ENCODE data around the gene IFT122. TPM values are rescaled to one million over a fixed set of nuclear protein-coding genes. Genes with fewer than 3 reads are reported as not detected.
"Not testable (repeated sequence)": the region's sequence is repeated elsewhere in the genome, so short reads cannot be mapped to it uniquely, and the experiment has no call there.

The IFT122 gene
- total RNA-seq, 1 donor from 2014 or later = 42.3 TPM

- no peaks in the 10 kb centered on the region for H3K27me3 ChIP-seq (ENCODE audit: control insufficient read depth in 3 of 3, insufficient read depth in 3 of 3, low read length in 3 of 3)
- peaks cover 9 to 13% (median 11%) of the 10 kb centered on the region in 3 donors for H3K4me1 ChIP-seq (ENCODE audit: control insufficient read depth in 3 of 3, insufficient read depth in 3 of 3, low read length in 3 of 3)
- no peak overlapping the region for H3K9ac ChIP-seq (ENCODE audit: low read depth in 1 of 3, low read length in 3 of 3)
- H3K36me3 ChIP-seq (ENCODE audit: control insufficient read depth in 3 of 3, insufficient read depth in 3 of 3, low read length in 3 of 3) = no peaks in the 10 kb centered on the region
- H3K4me3 ChIP-seq (ENCODE audit: low read length in 3 of 3) = no peak overlapping the region
- H3K9me3 ChIP-seq (ENCODE audit: control insufficient read depth in 3 of 3, low read length in 3 of 3) = no peaks in the 10 kb centered on the region
- H3K27ac ChIP-seq (ENCODE audit: low read depth, low read length) = no peak overlapping the region
Measured at GRCh38 chr3:129402616-129403015, 37.4 kb upstream of the IFT122 start.

- Histone ChIP-seq H3K4me1 (ENCODE audit: control insufficient read depth in 3 of 3, insufficient read depth in 3 of 3, low read length in 3 of 3) (peaks cover 4 to 9% (median 5%) of the 10 kb centered on the region in 3 donors), H3K27ac (ENCODE audit: low read depth, low read length) (no peak overlapping the region), H3K36me3 (ENCODE audit: control insufficient read depth in 3 of 3, insufficient read depth in 3 of 3, low read length in 3 of 3) (no peaks in the 10 kb centered on the region), H3K9ac (ENCODE audit: low read depth in 1 of 3, low read length in 3 of 3) (no peak overlapping the region), H3K27me3 (ENCODE audit: control insufficient read depth in 3 of 3, insufficient read depth in 3 of 3, low read length in 3 of 3) (no peaks in the 10 kb centered on the region), H3K4me3 (ENCODE audit: low read length in 3 of 3) (no peak overlapping the region), H3K9me3 (ENCODE audit: control insufficient read depth in 3 of 3, low read length in 3 of 3) (no peaks in the 10 kb centered on the region)
Measured at GRCh38 chr3:129403450-129403849, 36.6 kb upstream of the IFT122 start.

GRCh38 chr3:129404130-129404529, 35.9 kb upstream of the IFT122 start:
- Histone ChIP-seq H3K4me3 (ENCODE audit: low read length in 3 of 3) (no peak overlapping the region), H3K4me1 (ENCODE audit: control insufficient read depth in 3 of 3, insufficient read depth in 3 of 3, low read length in 3 of 3) (peaks cover 0 to 6% (median 0%) of the 10 kb centered on the region in 3 donors), H3K27ac (ENCODE audit: low read depth, low read length) (no peak overlapping the region), H3K27me3 (ENCODE audit: control insufficient read depth in 3 of 3, insufficient read depth in 3 of 3, low read length in 3 of 3) (no peaks in the 10 kb centered on the region), H3K9me3 (ENCODE audit: control insufficient read depth in 3 of 3, low read length in 3 of 3) (no peaks in the 10 kb centered on the region), H3K9ac (ENCODE audit: low read depth in 1 of 3, low read length in 3 of 3) (no peak overlapping the region), H3K36me3 (ENCODE audit: control insufficient read depth in 3 of 3, insufficient read depth in 3 of 3, low read length in 3 of 3) (no peaks in the 10 kb centered on the region)

GRCh38 chr3:129404610-129405009, 35.4 kb upstream of the IFT122 start:
- Histone ChIP-seq H3K27me3 (ENCODE audit: control insufficient read depth in 3 of 3, insufficient read depth in 3 of 3, low read length in 3 of 3) (no peaks in the 10 kb centered on the region), H3K9me3 (ENCODE audit: control insufficient read depth in 3 of 3, low read length in 3 of 3) (no peaks in the 10 kb centered on the region), H3K4me3 (ENCODE audit: low read length in 3 of 3) (no peak overlapping the region), H3K9ac (ENCODE audit: low read depth in 1 of 3, low read length in 3 of 3) (no peak overlapping the region), H3K27ac (ENCODE audit: low read depth, low read length) (no peak overlapping the region), H3K4me1 (ENCODE audit: control insufficient read depth in 3 of 3, insufficient read depth in 3 of 3, low read length in 3 of 3) (peaks cover 0 to 4% (median 0%) of the 10 kb centered on the region in 3 donors), H3K36me3 (ENCODE audit: control insufficient read depth in 3 of 3, insufficient read depth in 3 of 3, low read length in 3 of 3) (no peaks in the 10 kb centered on the region)

GRCh38 chr3:129409541-129409940, 30.5 kb upstream of the IFT122 start:
- Histone ChIP-seq H3K4me3 (ENCODE audit: low read length in 3 of 3) (no peak overlapping the region), H3K9ac (ENCODE audit: low read depth in 1 of 3, low read length in 3 of 3) (no peak overlapping the region), H3K27ac (ENCODE audit: low read depth, low read length) (no peak overlapping the region), H3K9me3 (ENCODE audit: control insufficient read depth in 3 of 3, low read length in 3 of 3) (no peaks in the 10 kb centered on the region), H3K4me1 (ENCODE audit: control insufficient read depth in 3 of 3, insufficient read depth in 3 of 3, low read length in 3 of 3) (no peaks in the 10 kb centered on the region), H3K27me3 (ENCODE audit: control insufficient read depth in 3 of 3, insufficient read depth in 3 of 3, low read length in 3 of 3) (no peaks in the 10 kb centered on the region), H3K36me3 (ENCODE audit: control insufficient read depth in 3 of 3, insufficient read depth in 3 of 3, low read length in 3 of 3) (no peaks in the 10 kb centered on the region)

GRCh38 chr3:129410971-129411370, 29.1 kb upstream of the IFT122 start:
- H3K36me3 ChIP-seq (ENCODE audit: control insufficient read depth in 3 of 3, insufficient read depth in 3 of 3, low read length in 3 of 3) = no peaks in the 10 kb centered on the region
- no peak overlapping the region for H3K27ac ChIP-seq (ENCODE audit: low read depth, low read length)
- H3K4me3 ChIP-seq (ENCODE audit: low read length in 3 of 3) = no peak overlapping the region
- no peaks in the 10 kb centered on the region for H3K9me3 ChIP-seq (ENCODE audit: control insufficient read depth in 3 of 3, low read length in 3 of 3)
- no peak overlapping the region for H3K9ac ChIP-seq (ENCODE audit: low read depth in 1 of 3, low read length in 3 of 3)
- no peaks in the 10 kb centered on the region for H3K27me3 ChIP-seq (ENCODE audit: control insufficient read depth in 3 of 3, insufficient read depth in 3 of 3, low read length in 3 of 3)
- H3K4me1 ChIP-seq (ENCODE audit: control insufficient read depth in 3 of 3, insufficient read depth in 3 of 3, low read length in 3 of 3) = no peaks in the 10 kb centered on the region

GRCh38 chr3:129412542-129413198, 27.4 kb upstream of the IFT122 start:
- H3K27ac ChIP-seq (ENCODE audit: low read depth, low read length) = no peak overlapping the region
- no peaks in the 10 kb centered on the region for H3K27me3 ChIP-seq (ENCODE audit: control insufficient read depth in 3 of 3, insufficient read depth in 3 of 3, low read length in 3 of 3)
- no peaks in the 10 kb centered on the region for H3K9me3 ChIP-seq (ENCODE audit: control insufficient read depth in 3 of 3, low read length in 3 of 3)
- no peak overlapping the region for H3K9ac ChIP-seq (ENCODE audit: low read depth in 1 of 3, low read length in 3 of 3)
- H3K4me1 ChIP-seq (ENCODE audit: control insufficient read depth in 3 of 3, insufficient read depth in 3 of 3, low read length in 3 of 3) = peaks cover 0 to under 1% (median 0%) of the 10 kb centered on the region in 3 donors
- no peak overlapping the region for H3K4me3 ChIP-seq (ENCODE audit: low read length in 3 of 3)
- no peaks in the 10 kb centered on the region for H3K36me3 ChIP-seq (ENCODE audit: control insufficient read depth in 3 of 3, insufficient read depth in 3 of 3, low read length in 3 of 3)

- H3K9ac ChIP-seq (ENCODE audit: low read depth in 1 of 3, low read length in 3 of 3); H3K27ac ChIP-seq (ENCODE audit: low read depth, low read length): not testable (repeated sequence)
Measured at GRCh38 chr3:129413238-129413637, 26.8 kb upstream of the IFT122 start.

GRCh38 chr3:129413687-129414506, 26.1 kb upstream of the IFT122 start:
- H3K27me3 ChIP-seq (ENCODE audit: control insufficient read depth in 3 of 3, insufficient read depth in 3 of 3, low read length in 3 of 3) = no peaks in the 10 kb centered on the region
- no peaks in the 10 kb centered on the region for H3K36me3 ChIP-seq (ENCODE audit: control insufficient read depth in 3 of 3, insufficient read depth in 3 of 3, low read length in 3 of 3)
- H3K4me1 ChIP-seq (ENCODE audit: control insufficient read depth in 3 of 3, insufficient read depth in 3 of 3, low read length in 3 of 3) = peaks cover 0 to 2% (median 0%) of the 10 kb centered on the region in 3 donors
- H3K9ac ChIP-seq (ENCODE audit: low read depth in 1 of 3, low read length in 3 of 3) = no peak overlapping the region
- no peak overlapping the region for H3K4me3 ChIP-seq (ENCODE audit: low read length in 3 of 3)
- H3K27ac ChIP-seq (ENCODE audit: low read depth, low read length) = no peak overlapping the region
- no peaks in the 10 kb centered on the region for H3K9me3 ChIP-seq (ENCODE audit: control insufficient read depth in 3 of 3, low read length in 3 of 3)

More at GRCh38 chr3:129413238-129413637, 26.8 kb upstream of the IFT122 start:
- H3K27me3 ChIP-seq (ENCODE audit: control insufficient read depth in 3 of 3, insufficient read depth in 3 of 3, low read length in 3 of 3); H3K9me3 ChIP-seq (ENCODE audit: control insufficient read depth in 3 of 3, low read length in 3 of 3); H3K4me3 ChIP-seq (ENCODE audit: low read length in 3 of 3); H3K36me3 ChIP-seq (ENCODE audit: control insufficient read depth in 3 of 3, insufficient read depth in 3 of 3, low read length in 3 of 3); H3K4me1 ChIP-seq (ENCODE audit: control insufficient read depth in 3 of 3, insufficient read depth in 3 of 3, low read length in 3 of 3): not testable (repeated sequence)

GRCh38 chr3:129415378-129415777, 24.6 kb upstream of the IFT122 start:
- H3K9me3 ChIP-seq (ENCODE audit: control insufficient read depth in 3 of 3, low read length in 3 of 3) = no peaks in the 10 kb centered on the region
- H3K36me3 ChIP-seq (ENCODE audit: control insufficient read depth in 3 of 3, insufficient read depth in 3 of 3, low read length in 3 of 3) = no peaks in the 10 kb centered on the region
- H3K4me1 ChIP-seq (ENCODE audit: control insufficient read depth in 3 of 3, insufficient read depth in 3 of 3, low read length in 3 of 3) = peaks cover 0 to 2% (median 0%) of the 10 kb centered on the region in 3 donors
- H3K27ac ChIP-seq (ENCODE audit: low read depth, low read length) = no peak overlapping the region
- H3K4me3 ChIP-seq (ENCODE audit: low read length in 3 of 3) = no peak overlapping the region
- no peak overlapping the region for H3K9ac ChIP-seq (ENCODE audit: low read depth in 1 of 3, low read length in 3 of 3)
- no peaks in the 10 kb centered on the region for H3K27me3 ChIP-seq (ENCODE audit: control insufficient read depth in 3 of 3, insufficient read depth in 3 of 3, low read length in 3 of 3)
